ENCODE data around the gene LACC1. TPM values are rescaled to one million over a fixed set of nuclear protein-coding genes. Genes with fewer than 3 reads are reported as not detected.

The LACC1 gene
- total RNA-seq (2021; fragmentation: NEBNext Ultra II Directional; extraction: Animal tissue kit (Norgen Biotek cat#: 25700)) (2.8 and 3.6 TPM in 2 replicates), polyA plus RNA-seq (2011; rRNA removed) (0.49 and 0.57 TPM in 2 replicates), polyA minus RNA-seq (2011; rRNA and poly(A)+ RNA removed) (1.4 and 1.5 TPM in 2 replicates)
- polyA plus RNA-seq (2011; cell fraction: cytosol; rRNA removed) = 1.6 TPM
- polyA plus RNA-seq (2011; cell fraction: nucleus; rRNA removed) = 1.7 TPM
- polyA plus RNA-seq (2012, experiment 1 of 2) = 1.1 to 2.9 TPM (median 1.6 TPM) in 4 replicates
- 0.12 TPM for polyA plus RNA-seq (2012, experiment 2 of 2)
- polyA plus RNA-seq (2013, experiment 1 of 2) = 2.6 TPM
- 2.7 TPM for polyA plus RNA-seq (2013, experiment 2 of 2)
- 1.4 TPM for polyA minus RNA-seq (2011; cell fraction: cytosol; rRNA and poly(A)+ RNA removed)
- polyA minus RNA-seq (2011; cell fraction: nucleus; rRNA and poly(A)+ RNA removed) = 2.9 TPM
- long read RNA-seq, experiment 1 = 0 reads
- long read RNA-seq, experiment 2 = 0 reads

GRCh38 chr13:43879755-43880181 is at the start of gene LACC1:
Gene LACC1, plus strand, starts transcription at chr13:43879904. Its CDS starts 1,082 bp downstream, at chr13:43880986.
- Histone ChIP-seq H4K91ac (replicated peaks; ENCODE audit: insufficient read length, low read length) (peak within 1 kb of the TSS; percentile 31), H3K9ac (replicated peaks in 1 of 4; ENCODE audit: extremely low read depth in 1 of 4, low read depth in 3 of 4, low read length in 3 of 4) (peak within 1 kb of the TSS; percentile 43 to 94 (median 77)), H2BK12ac (ENCODE audit: low read depth, low read length) (peak within 1 kb of the TSS; percentile 30; the same call in 1 of the 2 replicates), H4K8ac (ENCODE audit: extremely low read depth, insufficient read depth, low read length) (peak within 1 kb of the TSS; percentile 95), H3K9me3 (ENCODE audit: insufficient read depth in 2 of 2, low read depth in 1 of 2, low read length in 1 of 2) (no peaks in the 10 kb centered on the region), H3K14ac (ENCODE audit: insufficient read length) (no peak within 1 kb of the TSS), H3K4me3 (ENCODE audit: extremely low read depth in 1 of 4, insufficient read depth in 2 of 4, low read depth in 3 of 4, low read length in 4 of 4) (peak within 1 kb of the TSS; percentile 63 to 81 (median 72)), H3K18ac (ENCODE audit: extremely low read depth, low read length) (peak within 1 kb of the TSS; percentile 92), H4K20me1 (replicated peaks in 1 of 2; ENCODE audit: control insufficient read depth in 1 of 2, insufficient read depth in 2 of 2, low read length in 2 of 2) (no peaks in the 10 kb centered on the region), H2AK5ac (ENCODE audit: low read depth, low read length) (no peak within 1 kb of the TSS), H2BK120ac (replicated peaks; ENCODE audit: low read depth, low read length) (peak within 1 kb of the TSS; percentile 52), H2BK15ac (ENCODE audit: low read length) (no peak within 1 kb of the TSS), H3K23me2 (ENCODE audit: low read depth, low read length) (peaks cover 8% of the 10 kb centered on the region; the same call in 1 of the 2 replicates), H2AFZ (ENCODE audit: low read length) (peak within 1 kb of the TSS; percentile 93), H4K5ac (ENCODE audit: insufficient read length, low read depth, low read length) (peak within 1 kb of the TSS; percentile 27), H2BK5ac (ENCODE audit: low read depth, low read length) (peak within 1 kb of the TSS; percentile 58), H3K79me1 (ENCODE audit: low read depth, low read length) (no peaks in the 10 kb centered on the region), H3K4me1 (replicated peaks in 1 of 4; ENCODE audit: control insufficient read depth in 3 of 4, insufficient read depth in 4 of 4, low read length in 3 of 4) (peaks cover 1 to 6% (median 3%) of the 10 kb centered on the region in 4 experiments; a peak in 4 of 7 replicates), H3K36me3 (ENCODE audit: control insufficient read depth in 2 of 4, insufficient read depth in 4 of 4, low read length in 3 of 4) (no peaks in the 10 kb centered on the region), H3K4ac (replicated peaks; ENCODE audit: insufficient read length, low read depth, low read length) (no peak within 1 kb of the TSS), H3K79me2 (ENCODE audit: control insufficient read depth in 1 of 2, insufficient read depth in 2 of 2, low read length in 2 of 2) (no peaks in the 10 kb centered on the region; a peak in 1 of 4 replicates), H3K4me2 (ENCODE audit: insufficient read depth in 1 of 2, low read depth in 2 of 2, low read length in 2 of 2) (peak within 1 kb of the TSS; percentile 67 to 94), H3K27me3 (replicated peaks in 1 of 4; ENCODE audit: control insufficient read depth in 3 of 4, extremely low read depth in 1 of 4, insufficient read depth in 3 of 4, low read length in 3 of 4) (peaks cover 0 to 8% (median 4%) of the 10 kb centered on the region in 4 experiments; a peak in 4 of 7 replicates), H3K56ac (replicated peaks; ENCODE audit: insufficient read length, low read depth, low read length) (peak within 1 kb of the TSS; percentile 82), H3K27ac (ENCODE audit: low read depth, low read length) (peak within 1 kb of the TSS; percentile 28; the same call in 1 of the 2 replicates), H3K23ac (ENCODE audit: insufficient read length) (no peak within 1 kb of the TSS), H2BK20ac (ENCODE audit: low read length) (no peak within 1 kb of the TSS)
- ChIA-PET POLR2A (ENCODE audit: partially characterized antibody) (interaction anchor here (0.8 kb wide), 1 partner anchor 74 kb away, joined by 3 read pairs; no protein-coding TSS in a partner anchor), CTCF (ENCODE audit: partially characterized antibody) (interaction anchor here (0.7 kb wide), 1 partner anchor 1033 kb away, joined by 3 read pairs; no protein-coding TSS in a partner anchor)
- 0% methylated on average over 24 of the region's 48 CpGs; no CpG with 5 or more reads in 1 of the 2 experiments for WGBS, 2 experiments (ENCODE audit: extremely low coverage in 1 of 2, insufficient coverage in 1 of 2, insufficient read length in 1 of 2, insufficient replicate concordance in 2 of 2, low coverage in 1 of 2, low lambda C conversion rate in 2 of 2, missing lambda C conversion rate in 1 of 2)
- no peak for DNase-seq (ENCODE audit: low read depth in 1 of 2, low spot score in 2 of 2)
- no peak for FAIRE-seq
- TF ChIP-seq TAF7 (optimal IDR thresholded peaks at IDR 0.05; ENCODE audit: borderline replicate concordance, low read depth, low read length) = no peak
- 0 out of 2 replicates have a peak, but pooled peaks have one; percentile 24 for TF ChIP-seq SUZ12 (IDR thresholded peaks at IDR 0.05; ENCODE audit: low read length)
- TF ChIP-seq SAP30 (IDR thresholded peaks at IDR 0.05; ENCODE audit: insufficient read depth, insufficient replicate concordance, low read length) = no peak
- no peak for TF ChIP-seq POLR2AphosphoS5 (IDR thresholded peaks at IDR 0.05; ENCODE audit: low read depth, low read length)
- no peak for TF ChIP-seq CTCF (IDR thresholded peaks at IDR 0.05; ENCODE audit: control extremely low read depth in 1 of 3, insufficient read depth in 1 of 3, low read depth in 1 of 3, low read length in 3 of 3)
- peak; percentile 84 for TF ChIP-seq E2F6 (IDR thresholded peaks at IDR 0.05)
- no peak for TF ChIP-seq ASH2L (IDR thresholded peaks at IDR 0.05; ENCODE audit: low read length)
